Measurements from ENCODE around the gene SLX4IP. TPM values are rescaled to one million over a fixed set of nuclear protein-coding genes. Genes with fewer than 3 reads are reported as not detected.

The SLX4IP gene
- total RNA-seq, 2 experiments from 2014 or later, result 1.6 to 1.8 TPM

- no peaks in the 10 kb centered on the region for H3K9me3 ChIP-seq (ENCODE audit: control insufficient read depth in 1 of 2, insufficient read depth in 1 of 2, low read length in 2 of 2)
- no peaks in the 10 kb centered on the region for H3K27me3 ChIP-seq (ENCODE audit: control insufficient read depth in 1 of 2, insufficient read depth in 2 of 2, low read length in 2 of 2)
- POLR2A ChIA-PET, result no interaction called here
- no peak overlapping the region for H3K27ac ChIP-seq (ENCODE audit: low read depth in 1 of 2, low read length in 2 of 2)
- no peaks in the 10 kb centered on the region for H3K27me3 Mint-ChIP-seq
- no peaks in the 10 kb centered on the region for H3K4me1 Mint-ChIP-seq (ENCODE audit: low read depth)
- ATAC-seq (ENCODE audit: poor library complexity) (no peak), DNase-seq (no peak)
- intact Hi-C loops (cut with DNase I, micrococcal nuclease), result no loop called here
- no peak overlapping the region for H3K4me3 Mint-ChIP-seq
- peaks cover 48% of the 10 kb centered on the region for H3K36me3 Mint-ChIP-seq (ENCODE audit: low read depth)
- CTCF ChIA-PET, result no interaction called here
- H3K9me3 Mint-ChIP-seq, result no peaks in the 10 kb centered on the region
- H3K36me3 ChIP-seq (ENCODE audit: insufficient read depth, low read length), result peaks cover 2% of the 10 kb centered on the region
- H3K4me3 ChIP-seq (ENCODE audit: low read length), result no peak overlapping the region
- H3K27ac Mint-ChIP-seq, result no peak overlapping the region
- TF ChIP-seq, protein P1, sequence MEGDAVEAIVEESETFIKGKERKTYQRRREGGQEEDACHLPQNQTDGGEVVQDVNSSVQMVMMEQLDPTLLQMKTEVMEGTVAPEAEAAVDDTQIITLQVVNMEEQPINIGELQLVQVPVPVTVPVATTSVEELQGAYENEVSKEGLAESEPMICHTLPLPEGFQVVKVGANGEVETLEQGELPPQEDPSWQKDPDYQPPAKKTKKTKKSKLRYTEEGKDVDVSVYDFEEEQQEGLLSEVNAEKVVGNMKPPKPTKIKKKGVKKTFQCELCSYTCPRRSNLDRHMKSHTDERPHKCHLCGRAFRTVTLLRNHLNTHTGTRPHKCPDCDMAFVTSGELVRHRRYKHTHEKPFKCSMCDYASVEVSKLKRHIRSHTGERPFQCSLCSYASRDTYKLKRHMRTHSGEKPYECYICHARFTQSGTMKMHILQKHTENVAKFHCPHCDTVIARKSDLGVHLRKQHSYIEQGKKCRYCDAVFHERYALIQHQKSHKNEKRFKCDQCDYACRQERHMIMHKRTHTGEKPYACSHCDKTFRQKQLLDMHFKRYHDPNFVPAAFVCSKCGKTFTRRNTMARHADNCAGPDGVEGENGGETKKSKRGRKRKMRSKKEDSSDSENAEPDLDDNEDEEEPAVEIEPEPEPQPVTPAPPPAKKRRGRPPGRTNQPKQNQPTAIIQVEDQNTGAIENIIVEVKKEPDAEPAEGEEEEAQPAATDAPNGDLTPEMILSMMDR (IDR thresholded peaks at IDR 0.05), result no peak
- no peaks in the 10 kb centered on the region for H3K4me1 ChIP-seq (ENCODE audit: insufficient read depth, low read length)
Observed at GRCh38 chr20:10609276-10609675, 174.2 kb downstream of the SLX4IP start.

DNA sequence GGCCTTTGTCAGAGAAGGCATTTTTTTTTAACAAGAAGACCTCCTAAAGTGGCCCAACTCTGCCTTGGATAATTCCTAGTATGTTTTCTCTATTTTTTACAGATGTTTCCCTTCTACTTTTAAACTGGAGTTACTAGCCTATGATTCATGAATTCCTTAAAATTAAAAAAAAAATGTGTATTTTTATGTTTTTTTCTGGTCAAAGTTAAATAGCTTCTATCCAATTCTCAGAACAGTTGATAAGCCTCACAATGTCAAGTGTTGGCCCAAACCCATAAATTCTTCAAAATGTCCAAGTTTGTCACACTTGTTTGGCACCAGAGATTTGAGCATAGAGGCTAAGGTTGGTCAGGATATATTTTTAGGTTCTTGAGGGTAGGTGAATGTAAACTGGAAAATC, 174.7 kb downstream of the SLX4IP start:
- ChIA-PET POLR2A (no interaction called here), CTCF (no interaction called here)
- no peaks in the 10 kb centered on the region for H3K27me3 ChIP-seq (ENCODE audit: control insufficient read depth in 1 of 2, insufficient read depth in 2 of 2, low read length in 2 of 2)
- Mint-ChIP-seq H3K4me1 (ENCODE audit: low read depth) (no peaks in the 10 kb centered on the region), H3K9me3 (no peaks in the 10 kb centered on the region), H3K36me3 (ENCODE audit: low read depth) (peaks cover 43% of the 10 kb centered on the region), H3K27ac (no peak overlapping the region), H3K27me3 (no peaks in the 10 kb centered on the region), H3K4me3 (no peak overlapping the region)
- H3K27ac ChIP-seq (ENCODE audit: low read depth in 1 of 2, low read length in 2 of 2), result no peak overlapping the region
- no peak overlapping the region for H3K4me3 ChIP-seq (ENCODE audit: low read length)
- ATAC-seq (ENCODE audit: poor library complexity), result no peak
- no peaks in the 10 kb centered on the region for H3K4me1 ChIP-seq (ENCODE audit: insufficient read depth, low read length)
- intact Hi-C loops (cut with DNase I, micrococcal nuclease), result no loop called here
- DNase-seq, result no peak
- H3K9me3 ChIP-seq (ENCODE audit: control insufficient read depth in 1 of 2, insufficient read depth in 1 of 2, low read length in 2 of 2), result no peaks in the 10 kb centered on the region
- TF ChIP-seq, protein P1 (IDR thresholded peaks at IDR 0.05), result no peak
- peaks cover 2% of the 10 kb centered on the region for H3K36me3 ChIP-seq (ENCODE audit: insufficient read depth, low read length)

DNA sequence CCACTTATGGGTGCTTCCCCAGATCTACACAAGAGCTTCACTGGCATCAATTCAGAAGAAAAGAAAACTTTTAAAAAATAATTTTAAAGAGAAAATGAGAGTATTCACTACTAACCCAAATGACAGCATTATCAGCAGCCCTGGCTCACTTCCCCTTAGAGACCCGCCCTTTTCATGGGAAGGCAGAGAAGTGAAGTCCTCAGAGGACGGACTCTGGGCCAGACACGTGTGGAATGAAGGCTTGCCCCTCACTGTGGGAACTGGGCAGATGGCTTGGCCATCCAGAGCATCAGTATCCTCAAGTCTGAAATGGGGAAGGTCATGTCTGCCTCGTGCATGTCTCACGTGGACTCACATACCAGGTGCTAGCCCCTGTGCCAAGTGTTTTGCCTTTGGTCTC, 175.1 kb downstream of the SLX4IP start:
- ChIA-PET POLR2A (no interaction called here), CTCF (no interaction called here)
- intact Hi-C loops (cut with DNase I, micrococcal nuclease), result no loop called here
- TF ChIP-seq, protein P1 (IDR thresholded peaks at IDR 0.05), result no peak
- no peaks in the 10 kb centered on the region for H3K9me3 ChIP-seq (ENCODE audit: control insufficient read depth in 1 of 2, insufficient read depth in 1 of 2, low read length in 2 of 2)
- H3K4me1 ChIP-seq (ENCODE audit: insufficient read depth, low read length), result no peaks in the 10 kb centered on the region
- no peaks in the 10 kb centered on the region for H3K4me1 Mint-ChIP-seq (ENCODE audit: low read depth)
- peaks cover 2% of the 10 kb centered on the region for H3K36me3 ChIP-seq (ENCODE audit: insufficient read depth, low read length)
- H3K27me3 Mint-ChIP-seq, result no peaks in the 10 kb centered on the region
- no peak overlapping the region for H3K27ac ChIP-seq (ENCODE audit: low read depth in 1 of 2, low read length in 2 of 2)
- H3K27ac Mint-ChIP-seq, result no peak overlapping the region
- no peaks in the 10 kb centered on the region for H3K27me3 ChIP-seq (ENCODE audit: control insufficient read depth in 1 of 2, insufficient read depth in 2 of 2, low read length in 2 of 2)
- ATAC-seq (ENCODE audit: poor library complexity) (no peak), DNase-seq (no peak)
- no peak overlapping the region for H3K4me3 ChIP-seq (ENCODE audit: low read length)
- H3K4me3 Mint-ChIP-seq, result no peak overlapping the region
- no peaks in the 10 kb centered on the region for H3K9me3 Mint-ChIP-seq
- peaks cover 40% of the 10 kb centered on the region for H3K36me3 Mint-ChIP-seq (ENCODE audit: low read depth)

Measured in CD4-positive, alpha-beta T cell (primary cell).